Myocyte (in vitro differentiated cells): ENCODE results near the gene PRKCZ. TPM values are rescaled to one million over a fixed set of nuclear protein-coding genes. Genes with fewer than 3 reads are reported as not detected.
"Not testable (repeated sequence)": the region's sequence is repeated elsewhere in the genome, so short reads cannot be mapped to it uniquely, and the experiment has no call there.

Source experiments
- DNase-seq: peaks from one replicate; pipeline ENCODE4 v3.0.0-alpha.2; 2012; ENCODE audit warnings: low read depth
- total RNA-seq: library from RNA; depleted of rRNA; stranded (reverse); fragments of >200 nt; gene quantifications from 2 replicates; pipeline ENCODE4 v1.2.3, GENCODE V29; 2014

The PRKCZ gene
- total RNA-seq, 1 donor from 2014 or later = 0.27 TPM

DNA sequence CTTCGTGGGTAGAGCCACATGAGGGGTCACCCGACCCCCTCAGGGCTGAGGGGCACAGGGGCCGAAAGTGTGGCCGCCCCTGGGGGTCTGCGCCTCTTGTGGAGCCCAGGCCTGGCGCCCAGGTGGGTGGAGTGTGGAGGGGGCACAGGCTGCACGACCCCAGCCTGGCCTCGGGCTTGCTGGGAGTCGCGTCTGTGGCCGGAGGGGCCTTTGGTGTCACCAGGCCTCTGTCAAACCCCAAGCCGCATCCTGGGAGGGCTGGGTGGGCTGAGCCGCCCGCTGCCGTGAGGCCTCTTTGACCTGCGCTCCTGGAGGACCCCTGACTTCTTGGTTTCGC is 83.6 kb downstream of the PRKCZ start:
- DNase-seq = no peak

DNA sequence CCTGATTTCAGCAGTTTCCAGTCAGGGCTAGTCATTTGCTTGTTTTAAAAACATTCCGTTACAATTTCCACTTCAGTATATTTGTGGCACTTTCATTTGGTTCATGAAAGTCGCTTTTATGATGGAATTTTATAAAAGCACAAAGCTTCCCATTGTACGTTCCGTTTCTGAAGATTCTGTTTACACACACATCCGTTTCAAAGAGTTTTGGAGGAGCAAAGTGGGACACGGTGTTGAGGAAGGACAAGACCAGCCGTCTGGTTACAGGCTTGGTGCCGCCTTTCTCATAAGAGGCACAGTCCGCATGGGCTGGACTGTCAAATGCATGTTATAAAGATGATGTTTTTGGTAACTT is 84.0 kb downstream of the PRKCZ start:
- DNase-seq = no peak

DNA sequence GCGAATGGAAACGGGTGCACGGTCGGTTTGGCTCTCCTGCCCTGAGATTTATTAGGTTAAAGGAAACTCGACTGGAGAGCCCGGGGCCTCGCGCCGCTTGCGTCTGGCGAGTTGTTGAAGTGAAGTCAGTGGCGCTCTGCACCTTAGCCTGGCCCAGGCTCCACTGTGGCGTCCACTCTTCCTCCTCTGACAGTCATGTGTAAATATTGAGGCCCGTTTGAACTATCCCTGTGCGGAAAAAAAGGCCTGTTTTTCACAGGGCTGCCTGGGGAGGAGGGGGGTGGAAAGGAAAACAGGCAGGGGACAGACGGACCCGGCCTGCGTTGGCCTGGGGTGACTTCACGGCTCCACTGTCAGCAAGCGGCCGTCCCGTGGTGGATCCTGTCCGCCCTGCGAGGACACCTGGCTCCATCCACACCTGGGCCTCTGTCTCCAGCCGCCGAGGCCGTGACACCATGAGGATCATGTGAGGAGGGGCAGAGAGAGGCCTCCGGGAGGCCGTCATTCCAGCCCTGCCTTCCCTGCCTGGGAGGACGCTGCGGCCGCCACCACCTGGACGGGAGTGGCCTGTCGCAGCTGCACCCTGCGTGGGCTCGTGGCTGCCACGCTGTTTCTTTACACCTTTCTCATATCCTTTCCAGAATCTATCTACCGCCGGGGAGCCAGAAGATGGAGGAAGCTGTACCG is 84.6 kb downstream of the PRKCZ start:
- DNase-seq = no peak

DNA sequence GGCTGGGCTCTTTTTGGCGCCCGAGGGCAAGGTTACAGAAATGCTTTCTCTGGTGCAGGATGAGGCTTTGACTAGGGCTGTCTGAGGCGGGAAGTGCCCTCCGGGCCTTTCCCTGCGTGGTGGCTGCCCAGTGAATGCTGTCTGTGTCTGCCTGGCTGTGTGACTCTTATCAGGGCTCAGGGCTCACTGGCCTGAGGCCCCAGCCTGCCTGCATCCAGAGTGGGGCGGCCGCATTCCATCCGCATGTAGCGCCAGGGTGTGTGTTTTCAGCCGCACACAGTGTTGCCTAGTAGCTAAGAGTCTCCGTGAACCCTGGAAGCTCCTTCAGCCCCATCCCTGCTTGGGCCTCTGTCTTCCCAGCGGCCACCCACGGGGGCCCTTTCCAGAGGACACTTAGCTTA is 85.2 kb downstream of the PRKCZ start:
- no peak for DNase-seq

DNA sequence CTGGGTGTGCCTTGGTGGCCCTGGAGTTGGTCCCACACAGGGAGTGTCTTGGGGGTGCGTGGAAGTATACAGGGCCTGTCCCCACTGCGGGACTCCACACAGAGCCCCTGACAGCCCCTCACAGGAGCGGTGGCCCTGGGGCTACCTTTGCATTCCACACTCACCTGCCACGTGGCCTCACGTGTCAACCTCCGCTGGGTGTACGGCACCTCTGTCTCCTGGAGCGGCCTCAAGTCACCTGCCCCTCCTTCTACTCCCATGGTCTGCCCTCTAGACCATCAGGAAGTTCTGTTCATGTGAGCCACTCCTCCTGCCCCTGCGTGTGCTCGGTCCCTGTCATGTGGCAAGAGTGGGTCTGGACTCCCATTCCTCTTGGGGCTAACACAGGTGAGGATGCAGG is 85.7 kb downstream of the PRKCZ start:
- DNase-seq = no peak

DNA sequence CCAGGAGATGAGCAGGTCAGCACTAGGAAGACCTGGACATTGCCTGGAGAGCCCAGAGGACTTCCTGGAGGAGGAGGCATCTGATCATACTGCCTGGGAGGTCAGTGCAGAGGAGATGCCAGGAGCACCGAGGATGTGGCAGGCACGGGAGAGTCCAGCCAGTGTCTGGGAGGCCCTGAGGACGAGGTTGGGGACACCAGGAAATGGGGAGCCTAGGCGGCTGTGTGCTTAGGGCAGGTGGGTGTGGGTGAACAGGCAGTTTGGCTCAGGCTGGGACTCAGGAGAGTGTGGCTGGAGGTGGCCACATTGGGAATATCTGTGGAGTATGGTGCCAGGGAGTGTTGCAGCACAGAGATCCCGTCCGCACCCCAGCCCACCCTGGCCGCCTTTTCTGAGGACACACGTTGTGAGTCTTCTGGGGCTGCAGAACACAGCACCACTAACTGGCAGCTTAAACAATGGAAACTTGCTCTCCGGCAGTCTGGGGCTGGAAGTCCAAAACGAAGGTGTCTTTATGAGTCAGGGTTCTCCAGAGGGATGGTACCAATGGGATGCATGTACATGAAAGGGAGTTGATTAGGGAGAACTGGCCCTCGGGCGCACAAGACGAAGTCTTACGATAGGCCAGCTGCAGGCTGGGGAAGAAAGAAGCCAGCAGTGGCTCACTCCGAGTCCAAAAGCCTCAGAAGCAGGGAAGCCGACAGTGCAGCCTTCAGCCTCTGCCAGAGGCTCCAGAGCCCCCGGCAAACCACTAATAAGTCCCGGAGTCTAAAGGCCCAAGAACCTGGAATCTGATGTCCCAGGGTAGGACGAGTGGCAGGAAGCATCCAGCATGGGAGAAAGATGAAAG is 86.4 kb downstream of the PRKCZ start:
- DNase-seq = no peak

DNA sequence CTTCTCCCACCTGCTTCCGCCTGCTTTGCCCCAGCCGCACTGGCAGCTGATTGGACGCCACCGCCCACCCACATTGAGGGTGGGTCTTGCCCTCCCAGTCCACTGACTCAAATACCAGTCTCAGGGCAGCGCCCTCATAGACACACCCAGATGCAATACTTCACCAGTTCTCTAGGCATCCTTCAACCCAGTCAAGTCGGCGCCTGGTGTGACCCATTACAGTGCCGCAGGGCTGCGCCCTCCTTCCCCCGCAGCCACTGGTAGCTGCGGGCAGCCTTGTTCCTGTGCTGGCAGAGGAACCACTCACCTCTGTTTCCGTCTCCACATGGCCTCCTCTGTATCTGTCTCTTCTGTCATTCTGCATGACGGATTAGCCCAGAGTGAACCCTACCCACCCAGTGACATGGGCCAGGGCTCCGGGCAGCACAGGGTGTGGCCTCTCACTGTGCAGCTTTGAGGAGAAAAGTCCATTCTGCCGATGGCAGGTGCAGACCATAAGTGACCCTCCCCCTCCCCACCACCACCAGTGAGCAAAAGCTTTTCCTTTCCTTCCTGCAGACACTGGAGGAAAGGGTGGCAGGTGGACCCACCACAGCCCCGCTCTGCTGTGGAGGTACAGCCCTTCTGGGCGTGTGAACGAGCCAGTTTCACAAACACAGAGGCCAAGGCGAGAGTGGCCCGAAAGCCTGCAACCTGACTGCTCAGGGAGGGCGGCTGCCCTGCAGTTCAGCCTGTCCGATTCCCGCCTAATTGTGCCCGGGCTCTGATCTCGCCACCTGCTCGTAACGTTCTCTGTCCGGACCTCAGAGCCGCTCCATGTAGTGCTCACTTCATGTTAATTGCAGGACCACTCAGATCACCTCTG is 87.3 kb downstream of the PRKCZ start:
- no peak for DNase-seq

DNA sequence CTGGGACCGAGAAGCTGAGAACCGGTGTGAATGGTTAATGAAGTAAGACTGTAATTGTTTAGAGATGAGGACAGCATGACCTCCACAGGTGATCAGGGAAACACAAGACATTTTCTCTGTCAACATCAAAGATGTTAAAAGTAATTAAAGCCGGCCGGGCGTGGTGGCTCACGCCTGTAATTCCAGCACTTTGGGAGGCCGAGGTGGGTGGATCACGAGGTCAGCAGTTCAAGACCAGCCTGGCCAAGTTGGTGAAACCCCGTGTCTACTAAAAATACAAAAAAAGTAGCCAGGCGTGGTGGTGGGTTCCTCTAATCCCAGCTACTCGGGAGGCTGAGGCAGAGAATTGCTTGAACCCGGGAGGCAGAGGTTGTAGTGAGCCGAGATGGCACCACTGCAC is 88.9 kb downstream of the PRKCZ start:
- DNase-seq = not testable (repeated sequence)

DNA sequence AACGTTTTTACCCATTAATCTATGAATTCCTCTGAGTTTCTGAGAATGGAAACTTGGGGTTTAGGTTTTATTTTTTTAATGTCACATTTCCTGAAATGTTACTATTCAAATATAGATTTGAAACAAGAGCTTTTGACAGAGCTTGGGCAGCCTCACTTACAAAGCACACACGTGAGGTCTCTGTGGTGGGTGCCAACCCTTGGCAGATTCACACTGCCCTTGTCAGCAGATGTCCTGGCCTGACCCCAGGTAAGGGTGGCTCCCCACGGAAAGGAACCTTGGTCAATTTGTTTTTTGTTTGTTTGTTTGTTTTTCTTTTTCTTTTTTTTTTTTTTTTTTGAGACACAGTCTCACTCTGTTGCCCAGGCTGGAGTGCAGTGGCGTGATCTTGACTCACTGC is 90.8 kb downstream of the PRKCZ start:
- DNase-seq = no peak

DNA sequence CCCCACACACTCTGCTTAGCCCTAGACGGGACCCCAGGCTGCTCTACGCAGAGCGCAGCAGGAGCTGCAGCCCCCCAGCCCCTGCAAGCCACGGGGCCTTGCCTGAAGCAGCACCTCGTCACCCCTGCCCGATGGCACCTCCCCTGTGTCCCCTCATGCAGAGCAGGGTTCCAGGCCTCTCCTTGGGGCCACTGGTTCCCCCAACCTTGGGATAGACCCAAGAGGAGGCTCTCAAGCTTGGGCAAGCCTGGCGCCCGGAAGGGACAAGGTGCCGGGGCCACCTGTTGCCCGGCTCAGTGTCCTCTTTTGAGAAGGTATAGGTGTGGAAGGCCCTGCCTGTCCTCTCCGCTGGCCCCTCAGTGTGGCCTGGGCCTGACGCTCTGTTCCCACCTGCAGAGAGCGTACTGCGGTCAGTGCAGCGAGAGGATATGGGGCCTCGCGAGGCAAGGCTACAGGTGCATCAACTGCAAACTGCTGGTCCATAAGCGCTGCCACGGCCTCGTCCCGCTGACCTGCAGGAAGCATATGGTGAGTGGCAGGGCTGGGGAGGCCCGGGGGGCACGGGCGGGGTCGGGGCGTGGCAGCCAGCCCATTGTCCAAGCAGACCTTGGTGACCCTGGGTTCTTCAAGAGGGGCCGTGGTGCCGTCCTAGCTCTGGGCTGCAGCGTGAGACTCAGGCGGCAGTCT is 93.7 kb downstream of the PRKCZ start:
- no peak for DNase-seq

DNA sequence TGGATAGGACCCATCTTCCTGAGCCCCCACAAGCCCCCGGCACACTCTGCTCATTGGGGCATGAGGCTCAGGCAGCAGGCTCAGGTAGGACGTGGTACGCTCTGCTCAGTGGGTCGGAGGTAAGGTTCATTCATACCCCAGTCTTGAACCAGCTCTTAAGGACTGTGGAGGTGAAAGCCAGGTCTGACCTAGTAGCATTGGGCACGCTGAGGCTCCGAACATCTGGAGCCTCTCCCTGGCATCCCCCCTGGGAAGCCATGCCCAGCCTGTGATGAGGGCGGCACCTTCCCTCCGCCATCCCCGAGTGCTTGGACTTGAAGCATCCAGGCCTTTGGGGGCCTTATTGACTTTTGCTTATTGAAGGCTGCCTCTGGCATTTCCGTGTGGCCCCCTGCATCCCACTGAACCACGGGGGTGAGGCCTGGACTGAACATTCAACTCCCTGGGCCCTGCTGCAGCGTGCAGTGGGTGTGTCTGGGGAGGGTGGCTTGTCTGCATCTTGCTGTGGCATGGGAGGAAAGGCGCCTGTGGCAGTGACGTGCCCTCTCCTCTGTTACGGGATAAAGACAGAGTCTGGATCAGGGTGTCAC is 94.4 kb downstream of the PRKCZ start:
- DNase-seq = no peak

DNA sequence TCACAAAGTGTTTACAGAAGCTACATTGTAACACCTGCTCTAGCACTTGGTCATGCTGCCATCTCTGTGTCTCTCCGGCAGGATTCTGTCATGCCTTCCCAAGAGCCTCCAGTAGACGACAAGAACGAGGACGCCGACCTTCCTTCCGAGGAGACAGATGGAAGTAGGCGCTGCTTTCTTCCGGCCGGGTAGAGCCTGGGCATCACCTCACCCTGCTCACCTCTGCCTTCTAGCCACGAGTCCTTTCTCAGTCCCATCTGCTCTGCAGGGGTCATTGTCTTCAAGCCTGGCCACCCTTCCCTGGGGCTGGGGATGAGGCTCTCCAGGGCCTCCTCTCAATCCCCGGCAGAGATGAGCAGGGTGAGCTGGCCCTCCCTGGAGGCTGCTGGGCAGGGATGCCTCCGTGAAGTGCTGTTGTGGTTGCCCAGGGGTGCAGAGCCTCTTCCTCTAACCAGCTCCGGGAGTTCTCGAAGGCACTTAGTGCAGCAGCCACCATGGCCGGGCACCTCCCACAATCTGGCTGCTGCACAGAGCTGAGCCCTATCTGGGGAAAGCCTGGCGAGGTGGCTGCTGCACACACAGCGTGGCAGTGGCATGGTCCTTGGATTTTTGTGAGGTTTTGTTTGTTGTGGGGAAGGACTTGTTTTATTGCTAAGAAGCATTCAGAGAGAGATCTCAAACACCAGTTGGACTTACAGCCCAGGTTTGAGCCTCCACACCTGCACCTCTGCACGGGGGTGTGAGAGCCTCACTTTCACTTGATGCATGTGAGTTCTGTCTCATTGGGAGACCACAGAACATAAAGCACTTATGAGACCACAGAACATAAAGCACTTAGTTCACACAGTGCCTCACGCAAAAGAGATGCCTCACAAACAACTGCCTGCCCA is 96.0 kb downstream of the PRKCZ start:
- no peak for DNase-seq

DNA sequence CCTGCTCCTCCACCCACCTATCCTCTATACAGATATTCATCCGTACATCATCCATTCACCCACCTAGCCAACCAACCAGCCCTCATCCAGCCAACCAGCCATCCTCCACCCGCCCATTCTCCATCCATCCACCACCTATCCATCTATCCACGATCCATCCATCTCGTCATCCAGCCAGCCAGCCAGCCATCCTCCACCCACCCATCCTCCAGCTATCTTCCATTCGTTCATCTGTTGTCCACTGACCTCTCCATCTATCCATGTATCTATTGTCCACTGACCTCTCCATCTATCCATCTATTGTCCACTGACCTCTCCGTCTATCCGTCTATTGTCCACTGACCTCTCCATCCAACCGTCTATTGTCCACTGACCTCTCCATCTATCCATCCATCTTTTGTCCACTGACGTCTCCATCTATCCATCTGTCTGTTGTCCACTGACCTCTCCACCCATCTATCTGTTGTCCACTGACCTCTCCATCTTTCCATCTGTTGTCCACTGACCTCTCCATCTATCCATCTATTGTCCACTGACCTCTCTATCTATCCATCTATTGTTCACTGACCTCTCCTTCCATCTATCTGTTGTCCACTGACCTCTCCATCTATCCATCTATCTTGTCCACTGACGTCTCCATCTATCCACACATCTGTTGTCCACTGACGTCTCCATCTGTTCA is 96.8 kb downstream of the PRKCZ start:
- no peak for DNase-seq

DNA sequence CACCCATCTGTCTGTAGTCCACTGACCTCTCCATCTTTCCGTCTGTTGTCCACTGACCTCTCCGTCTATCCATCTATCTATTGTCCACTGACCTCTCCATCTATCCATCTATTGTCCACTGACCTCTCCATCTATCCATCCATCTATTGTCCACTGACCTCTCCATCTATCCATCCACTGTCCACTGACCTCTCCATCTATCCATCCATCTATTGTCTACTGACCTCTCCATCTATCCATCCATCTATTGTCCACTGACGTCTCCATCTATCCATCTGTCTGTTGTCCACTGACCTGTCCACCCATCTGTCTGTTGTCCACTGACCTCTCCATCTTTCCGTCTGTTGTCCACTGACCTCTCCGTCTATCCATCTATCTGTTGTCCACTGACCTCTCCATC is 97.7 kb downstream of the PRKCZ start:
- DNase-seq = not testable (repeated sequence)

DNA sequence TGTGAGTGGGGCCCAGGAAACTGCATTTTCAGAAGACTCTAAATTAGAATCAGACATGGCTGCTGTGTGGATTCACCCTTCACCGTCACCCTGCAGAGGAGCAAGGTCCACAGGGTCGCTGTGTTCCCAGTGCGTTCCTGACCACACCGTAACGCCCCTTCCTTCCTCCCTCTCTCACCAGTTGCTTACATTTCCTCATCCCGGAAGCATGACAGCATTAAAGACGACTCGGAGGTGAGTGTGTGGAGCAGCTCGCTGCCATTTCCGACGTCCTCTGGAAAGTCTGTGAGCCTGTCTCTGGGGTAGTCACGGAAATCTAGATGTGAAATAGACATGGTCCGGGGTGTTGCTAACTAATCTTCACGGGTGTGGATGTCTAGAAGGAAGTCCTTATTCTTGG is 98.5 kb downstream of the PRKCZ start:
- DNase-seq = no peak

DNA sequence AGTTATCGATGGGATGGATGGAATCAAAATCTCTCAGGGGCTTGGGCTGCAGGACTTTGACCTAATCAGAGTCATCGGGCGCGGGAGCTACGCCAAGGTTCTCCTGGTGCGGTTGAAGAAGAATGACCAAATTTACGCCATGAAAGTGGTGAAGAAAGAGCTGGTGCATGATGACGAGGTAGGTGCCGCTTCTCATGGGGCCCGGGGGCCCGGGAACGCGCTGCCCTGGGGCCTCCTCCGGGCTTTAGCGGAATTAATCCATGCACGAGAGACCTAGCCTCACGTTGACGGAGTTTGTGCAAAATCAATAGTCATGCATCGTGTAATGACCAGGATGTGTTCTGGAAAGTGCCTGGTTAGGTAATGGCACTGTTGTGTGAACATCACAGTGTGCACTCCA is 100.6 kb downstream of the PRKCZ start:
- no peak for DNase-seq

DNA sequence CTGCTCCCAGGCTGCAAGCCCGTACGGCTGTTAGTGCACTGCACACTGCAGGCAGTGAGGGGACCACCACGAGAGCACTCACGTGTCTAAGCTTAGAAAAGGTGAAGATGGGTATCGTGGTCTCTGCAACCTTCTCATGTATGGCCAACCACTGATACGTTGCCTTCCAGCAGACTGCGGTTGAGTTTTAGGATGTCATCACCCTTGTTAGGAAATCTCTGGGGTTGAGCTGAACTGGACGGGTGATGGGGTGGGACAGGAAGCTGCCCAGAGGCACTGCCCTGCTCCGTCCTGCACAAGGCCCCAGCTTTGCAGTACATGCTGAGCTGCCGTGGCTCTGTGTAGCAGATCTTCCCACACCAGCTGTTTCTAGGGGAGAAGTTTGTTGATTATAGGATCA is 101.0 kb downstream of the PRKCZ start:
- no peak for DNase-seq

DNA sequence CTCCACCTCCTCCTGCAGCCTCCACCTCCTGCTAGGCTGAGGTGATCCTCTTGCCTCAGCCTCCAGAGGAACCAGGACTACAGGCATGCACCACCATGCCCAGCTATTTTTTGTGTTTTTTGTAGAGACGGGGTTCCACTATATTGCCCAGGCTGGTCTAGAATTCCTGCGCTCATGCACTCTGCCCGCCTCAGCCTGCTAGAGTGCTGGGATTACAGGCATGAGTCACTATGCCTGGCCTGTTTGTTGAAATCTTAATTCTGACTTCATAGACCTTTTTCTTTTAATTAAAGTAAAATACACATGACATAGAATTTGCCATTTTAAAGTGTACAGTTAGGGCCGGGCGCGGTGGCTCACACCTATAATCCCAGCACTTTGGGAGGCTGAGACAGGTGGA is 101.7 kb downstream of the PRKCZ start:
- DNase-seq = no peak

DNA sequence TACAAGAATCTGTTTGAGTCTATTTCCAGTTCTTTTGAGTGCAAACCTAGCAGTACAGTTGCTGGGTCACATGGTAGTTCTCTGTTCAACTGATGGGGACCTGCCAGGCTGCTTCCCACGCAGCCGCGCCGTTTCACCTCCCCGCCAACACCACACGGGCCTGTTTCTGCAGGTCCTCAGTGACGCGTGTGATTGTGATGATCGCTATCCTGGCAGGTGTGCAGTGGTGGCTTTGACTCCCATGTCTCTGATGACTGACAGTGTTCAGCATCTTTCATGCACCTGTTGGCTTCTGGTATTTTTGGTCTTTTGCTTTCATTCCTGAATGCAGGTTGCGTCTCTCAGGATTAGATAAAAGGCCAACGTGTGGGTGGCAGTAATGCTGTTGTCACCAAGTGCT is 102.7 kb downstream of the PRKCZ start:
- no peak for DNase-seq

DNA sequence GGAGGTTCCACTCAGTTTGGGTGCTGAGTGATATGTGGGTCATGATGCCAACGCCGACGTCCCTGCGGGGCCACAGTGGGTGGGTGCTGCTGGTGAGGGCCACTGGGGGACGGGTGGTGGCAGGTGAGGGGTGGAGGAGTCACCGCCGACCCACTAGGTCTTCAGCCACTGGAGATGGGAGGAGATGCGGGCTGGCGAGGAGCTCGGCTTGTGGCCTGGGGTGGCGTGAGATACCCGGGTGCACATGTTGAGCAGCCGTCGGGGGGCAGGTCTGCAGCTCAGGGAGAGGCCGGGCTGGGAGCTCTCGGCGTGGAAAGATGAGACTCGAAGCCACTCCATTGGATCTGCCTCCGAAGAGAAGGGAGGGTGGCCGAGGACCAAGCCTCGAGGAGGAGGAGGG is 103.8 kb downstream of the PRKCZ start:
- DNase-seq = no peak
